Measurements from ENCODE around the gene SH3GLB1.

Gene SH3GLB1

GRCh38 chr1:86774305-86775295, 70.2 kb downstream of the SH3GLB1 start:
- peak; percentile 51 for DNase-seq

- no peak for DNase-seq
Measured at GRCh38 chr1:86775395-86775794, 71.0 kb downstream of the SH3GLB1 start.

- no peak for DNase-seq
Measured at GRCh38 chr1:86776108-86776507, 71.7 kb downstream of the SH3GLB1 start.

- no peak for DNase-seq
Measured at GRCh38 chr1:86778569-86779239, 74.3 kb downstream of the SH3GLB1 start.

- DNase-seq, result no peak
Measured at GRCh38 chr1:86779308-86780191, 75.2 kb downstream of the SH3GLB1 start.

GRCh38 chr1:86782482-86782881, 78.1 kb downstream of the SH3GLB1 start:
- DNase-seq, result no peak

- DNase-seq, result no peak
Measured at GRCh38 chr1:86787621-86788020, 83.2 kb downstream of the SH3GLB1 start.

- no peak for DNase-seq
Measured at GRCh38 chr1:86788300-86789206, 84.2 kb downstream of the SH3GLB1 start.

GRCh38 chr1:86795316-86795715, 90.9 kb downstream of the SH3GLB1 start:
- no peak for DNase-seq
